ENCODE measurements around the gene DNAJC24. TPM values are rescaled to one million over a fixed set of nuclear protein-coding genes. Genes with fewer than 3 reads are reported as not detected.

Gene DNAJC24
- polyA plus RNA-seq, 3 donors = 3.4 to 4.8 (median 4.4) TPM

DNA sequence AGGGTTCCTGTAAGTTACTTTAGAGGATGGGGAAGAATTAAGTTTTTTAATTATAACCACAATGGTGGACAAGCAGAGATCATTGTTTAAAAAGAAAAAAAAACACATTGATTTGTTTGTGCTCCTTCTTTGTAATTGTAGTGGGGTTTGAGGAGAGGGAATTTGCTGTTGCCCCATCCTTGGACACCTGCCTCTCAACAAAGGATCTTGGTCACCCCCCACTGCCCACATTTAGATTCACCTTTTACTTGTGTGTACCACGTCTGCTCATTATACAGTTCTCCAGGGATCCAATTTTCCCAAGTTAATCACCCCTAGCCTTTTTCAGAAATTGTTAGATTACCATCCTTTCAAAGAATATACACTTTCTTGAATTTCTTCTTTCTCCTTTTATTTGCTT, 53.0 kb downstream of the DNAJC24 start:
- Histone ChIP-seq H3K4me3 (replicated peaks in 1 of 3; ENCODE audit: low read depth in 2 of 3, low read length in 3 of 3) (no peak overlapping the region), H3K4me2 (replicated peaks; ENCODE audit: extremely low read depth, low read length, poor library complexity, severe bottlenecking) (no peak overlapping the region), H3K4me1 (ENCODE audit: control insufficient read depth in 1 of 2, insufficient read depth in 2 of 2, low read length in 2 of 2) (no peaks in the 10 kb centered on the region), H3K79me2 (ENCODE audit: insufficient read depth, low read length) (no peaks in the 10 kb centered on the region), H3K27ac (ENCODE audit: low read depth in 1 of 2, low read length in 2 of 2) (no peak overlapping the region), H3K9ac (ENCODE audit: insufficient read depth, low read length, poor library complexity, severe bottlenecking) (no peak overlapping the region), H3K36me3 (replicated peaks in 1 of 2; ENCODE audit: control insufficient read depth in 1 of 2, insufficient read depth in 2 of 2, low read length in 2 of 2) (peaks cover 0 to 4% of the 10 kb centered on the region in 2 donors), H4K20me1 (ENCODE audit: insufficient read depth, low read length) (no peaks in the 10 kb centered on the region), H3K9me3 (replicated peaks in 1 of 2; ENCODE audit: control insufficient read depth in 1 of 2, insufficient read depth in 1 of 2, low read length in 2 of 2) (no peaks in the 10 kb centered on the region), H3K27me3 (ENCODE audit: control insufficient read depth in 2 of 2, insufficient read depth in 2 of 2, low read length in 2 of 2) (no peaks in the 10 kb centered on the region), H2AFZ (ENCODE audit: insufficient read depth, low read depth, low read length, poor library complexity, severe bottlenecking) (no peak overlapping the region)
- Mint-ChIP-seq H3K36me3 (peaks cover 4 to 5% of the 10 kb centered on the region in 2 donors), H3K4me1 (no peaks in the 10 kb centered on the region), H3K4me3 (no peak overlapping the region), H3K9me3 (no peaks in the 10 kb centered on the region), H3K27me3 (ENCODE audit: low read depth in 3 of 3) (no peaks in the 10 kb centered on the region), H3K27ac (no peak overlapping the region)
- WGBS (ENCODE audit: insufficient coverage) = 86% methylated on average over 1 of the region's 1 CpG
- DNase-seq = no peak
- intact Hi-C loops (cut with micrococcal nuclease) = no loop called here
- TF ChIP-seq, protein P1, sequence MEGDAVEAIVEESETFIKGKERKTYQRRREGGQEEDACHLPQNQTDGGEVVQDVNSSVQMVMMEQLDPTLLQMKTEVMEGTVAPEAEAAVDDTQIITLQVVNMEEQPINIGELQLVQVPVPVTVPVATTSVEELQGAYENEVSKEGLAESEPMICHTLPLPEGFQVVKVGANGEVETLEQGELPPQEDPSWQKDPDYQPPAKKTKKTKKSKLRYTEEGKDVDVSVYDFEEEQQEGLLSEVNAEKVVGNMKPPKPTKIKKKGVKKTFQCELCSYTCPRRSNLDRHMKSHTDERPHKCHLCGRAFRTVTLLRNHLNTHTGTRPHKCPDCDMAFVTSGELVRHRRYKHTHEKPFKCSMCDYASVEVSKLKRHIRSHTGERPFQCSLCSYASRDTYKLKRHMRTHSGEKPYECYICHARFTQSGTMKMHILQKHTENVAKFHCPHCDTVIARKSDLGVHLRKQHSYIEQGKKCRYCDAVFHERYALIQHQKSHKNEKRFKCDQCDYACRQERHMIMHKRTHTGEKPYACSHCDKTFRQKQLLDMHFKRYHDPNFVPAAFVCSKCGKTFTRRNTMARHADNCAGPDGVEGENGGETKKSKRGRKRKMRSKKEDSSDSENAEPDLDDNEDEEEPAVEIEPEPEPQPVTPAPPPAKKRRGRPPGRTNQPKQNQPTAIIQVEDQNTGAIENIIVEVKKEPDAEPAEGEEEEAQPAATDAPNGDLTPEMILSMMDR (IDR thresholded peaks at IDR 0.05) = no peak

- Histone ChIP-seq H3K4me3 (replicated peaks in 1 of 3; ENCODE audit: low read depth in 2 of 3, low read length in 3 of 3) (no peak overlapping the region), H3K4me2 (replicated peaks; ENCODE audit: extremely low read depth, low read length, poor library complexity, severe bottlenecking) (no peak overlapping the region), H3K9ac (ENCODE audit: insufficient read depth, low read length, poor library complexity, severe bottlenecking) (no peak overlapping the region), H4K20me1 (ENCODE audit: insufficient read depth, low read length) (no peaks in the 10 kb centered on the region), H3K9me3 (replicated peaks in 1 of 2; ENCODE audit: control insufficient read depth in 1 of 2, insufficient read depth in 1 of 2, low read length in 2 of 2) (no peaks in the 10 kb centered on the region), H3K79me2 (ENCODE audit: insufficient read depth, low read length) (no peaks in the 10 kb centered on the region), H3K4me1 (ENCODE audit: control insufficient read depth in 1 of 2, insufficient read depth in 2 of 2, low read length in 2 of 2) (no peaks in the 10 kb centered on the region), H2AFZ (ENCODE audit: insufficient read depth, low read depth, low read length, poor library complexity, severe bottlenecking) (no peak overlapping the region), H3K36me3 (replicated peaks in 1 of 2; ENCODE audit: control insufficient read depth in 1 of 2, insufficient read depth in 2 of 2, low read length in 2 of 2) (peaks cover 0 to 9% of the 10 kb centered on the region in 2 donors), H3K27me3 (ENCODE audit: control insufficient read depth in 2 of 2, insufficient read depth in 2 of 2, low read length in 2 of 2) (no peaks in the 10 kb centered on the region), H3K27ac (ENCODE audit: low read depth in 1 of 2, low read length in 2 of 2) (no peak overlapping the region)
- Mint-ChIP-seq H3K27ac (no peak overlapping the region), H3K4me3 (no peak overlapping the region), H3K9me3 (no peaks in the 10 kb centered on the region), H3K4me1 (no peaks in the 10 kb centered on the region), H3K36me3 (peaks cover 8 to 10% of the 10 kb centered on the region in 2 donors), H3K27me3 (ENCODE audit: low read depth in 3 of 3) (no peaks in the 10 kb centered on the region)
- TF ChIP-seq, protein P1 (IDR thresholded peaks at IDR 0.05) = no peak
- intact Hi-C loops (cut with micrococcal nuclease) = no loop called here
- DNase-seq = no peak
These were observed 55.0 kb downstream of the DNAJC24 start for GRCh38 chr11:31424652-31425051.

Data from CD14-positive monocyte (primary cell).